K562 (cell line): ENCODE measurements around the gene GDF15. TPM values are rescaled to one million over a fixed set of nuclear protein-coding genes. Genes with fewer than 3 reads are reported as not detected.

Source experiments
- ATAC-seq: fragments of 200-7000 bp; cut with Tn5 transposase; 3 replicates; pipeline ENCODE4 v1.9.1; 2020; ENCODE audit warnings: moderate library complexity
- BruUV-seq: library from RNA; stranded (reverse); fragments of 400-500 nt; replicated peaks from 2 replicates; lab custom pipeline; 2021; lab: Mats Ljungman, UMichigan
- CTCF ChIA-PET: fragments of 300-600 bp; formaldehyde crosslinking; extraction: SDS; loops from one replicate; lab custom pipeline; 2021; ENCODE audit warnings: low intra/inter-chr PET ratio; lab: Yijun Ruan, JAX
- POLR2A ChIA-PET: fragments of 300-600, 350-650 bp; sonication (Branson Sonifier 250); formaldehyde crosslinking; extraction: SDS; loops from one replicate; lab custom pipeline; 2021; ENCODE audit warnings: antibody characterized with exemption, inconsistent platforms; lab: Yijun Ruan, JAX
- DNase-seq, 4 experiments: peaks; one replicate each; pipeline versions ENCODE4 v3.0.0 to v3.0.0-alpha.2; 2011 to 2018; ENCODE audit warnings: low spot score in 3 of 4, mixed read lengths in 3 of 4; ENCODE audit errors: extremely low read depth in 1 of 4
- FAIRE-seq: peaks from 2 replicates; lab custom pipeline; 2011; peaks lifted over from hg19 to GRCh38; lab: Jason Lieb, UNC
- H2AFZ ChIP-seq: 2 replicates; pipeline ENCODE4 v1.6.0; 2011; ENCODE audit warnings: low read depth, low read length, control low read depth, inconsistent platforms
- H3K27ac ChIP-seq: fragments of 200-600 bp; 3 replicates; pipeline ENCODE4 v1.8.0; 2011; ENCODE audit warnings: low read depth, mild to moderate bottlenecking, control low read depth, inconsistent platforms, low read length, moderate library complexity, mixed read lengths; ENCODE audit errors: extremely low read depth
- H3K27me3 ChIP-seq, 2 experiments: fragments of 300-600 bp in 1 of 2; 2 replicates in 1 of 2; 3 replicates in 1 of 2; pipeline versions ENCODE4 v1.6.0 to v1.8.0; 2011; ENCODE audit warnings: inconsistent platforms in 2 of 2, low read length in 2 of 2, mild to moderate bottlenecking in 1 of 2, mixed read lengths in 1 of 2, moderate library complexity in 1 of 2; ENCODE audit not compliant: control insufficient read depth in 2 of 2, insufficient read depth in 2 of 2
- H3K36me3 ChIP-seq: fragments of 300-600 bp; 3 replicates; pipeline ENCODE4 v1.8.0; 2011; ENCODE audit warnings: mild to moderate bottlenecking, low read length, inconsistent platforms; ENCODE audit not compliant: control insufficient read depth, insufficient read depth
- H3K4me1 ChIP-seq, 2 experiments: fragments of 200-600 bp in 1 of 2; replicated peaks in 1 of 2; 2 replicates in 1 of 2; 3 replicates in 1 of 2; pipeline versions ENCODE4 v1.5.1 to v1.8.0; 2011; ENCODE audit warnings: inconsistent platforms in 2 of 2, low read length in 2 of 2, mild to moderate bottlenecking in 1 of 2, mixed read lengths in 1 of 2, moderate library complexity in 1 of 2; ENCODE audit not compliant: control insufficient read depth in 2 of 2, insufficient read depth in 2 of 2
- H3K4me2 ChIP-seq: 2 replicates; pipeline ENCODE4 v1.6.1; 2011; ENCODE audit warnings: low read length, control low read depth, inconsistent platforms, mixed read lengths; ENCODE audit not compliant: insufficient read depth
- H3K4me3 ChIP-seq: fragments of 200-600 bp; sonication (generic), shearing (Covaris generic); 2 replicates; pipeline ENCODE4 v1.5.1; 2016; ENCODE audit warnings: control low read depth, inconsistent platforms
- H3K79me2 ChIP-seq: fragments of 200-600 bp; 3 replicates; pipeline ENCODE4 v1.8.0; 2011; ENCODE audit warnings: low read length, inconsistent platforms; ENCODE audit not compliant: control insufficient read depth, insufficient read depth
- H3K9ac ChIP-seq, 2 experiments: 2 replicates each; pipeline versions ENCODE4 v1.6.0 to v1.6.1; 2011; ENCODE audit warnings: low read depth in 2 of 2, low read length in 2 of 2, control low read depth in 1 of 2, inconsistent platforms in 1 of 2, mild to moderate bottlenecking in 1 of 2, mixed read lengths in 1 of 2; ENCODE audit not compliant: insufficient read depth in 1 of 2
- H3K9me1 ChIP-seq: one replicate; pipeline ENCODE4 v1.6.0; 2011; ENCODE audit warnings: inconsistent platforms, mild to moderate bottlenecking, low read length, moderate library complexity; ENCODE audit not compliant: control insufficient read depth, insufficient read depth
- H3K9me3 ChIP-seq: replicated peaks from 2 replicates; pipeline ENCODE4 v1.5.1; 2011; ENCODE audit warnings: low read depth, low read length, inconsistent platforms; ENCODE audit not compliant: control insufficient read depth, insufficient read depth
- H4K20me1 ChIP-seq: replicated peaks from 2 replicates; pipeline ENCODE4 v1.6.1; 2011; ENCODE audit warnings: low read length, inconsistent platforms, mixed read lengths; ENCODE audit not compliant: control insufficient read depth, insufficient read depth
- FOSL1 ChIP-seq: fragments of 200-800 bp; sonication (Bioruptor generic); conservative IDR thresholded peaks from 2 replicates; pipeline ENCODE4 v1.6.1; 2016; ENCODE audit warnings: missing genetic modification characterization, missing compliant biosample characterization
- RB1 ChIP-seq: fragments of 450-650 bp; IDR thresholded peaks from 2 replicates; pipeline ENCODE4 v1.6.1; 2017; ENCODE audit warnings: low read depth, mild to moderate bottlenecking
- RBFOX2 ChIP-seq: fragments of 200-400 bp; formaldehyde crosslinking; IDR thresholded peaks from 2 replicates; pipeline ENCODE4 v1.6.1; 2017; ENCODE audit warnings: low read depth, mild to moderate bottlenecking, low read length, moderate library complexity
- WGBS: fragments of 100-300 bp; shearing (Covaris generic); methylation state at CpG from one replicate; pipeline ENCODE4 v1.1.6; 2016; ENCODE audit warnings: low coverage, mixed read lengths; ENCODE audit not compliant: insufficient coverage; ENCODE audit errors: missing lambda C conversion rate; 5-methylcytosine and 5-hydroxymethylcytosine counted together
- in situ Hi-C: fragments of 300-500 bp; cut with MboI; formaldehyde crosslinking; loops from 4 replicates; pipeline ENCODE4 v1.15.0; 2018; ENCODE audit warnings: inconsistent platforms, mixed read lengths
- intact Hi-C: fragments of 100-400 bp; cut with micrococcal nuclease; formaldehyde crosslinking; loops from 2 replicates; pipeline ENCODE4 v1.14.2; 2022
- polyA plus RNA-seq, 8 experiments: library from polyadenylated mRNA; depleted of rRNA in 4 of 8; stranded (reverse) in 5 of 8; unstranded in 3 of 8; fragments of >200 nt; fragmentation: Nextera tagmentation in 2 of 8; fragmentation: Illumina TruSeq in 1 of 8; extraction: Ambion mirVana in 2 of 8; extraction: Trizol in 1 of 8; gene quantifications; 2 replicates each; pipeline versions ENCODE4 v1.2.1 to v1.2.3, GENCODE V29; 2011 to 2014; ENCODE audit warnings: inconsistent platforms in 1 of 8, missing spikeins in 1 of 8
- total RNA-seq, 7 experiments: library from RNA; depleted of rRNA in 6 of 7; stranded (reverse); fragments of >200 nt in 6 of 7; fragmentation: Illumina TruSeq in 2 of 7; extraction: Trizol in 2 of 7; gene quantifications; 2 replicates each; pipeline versions ENCODE4 v1.2.1 to v1.2.3, GENCODE V29; 2011 to 2021; ENCODE audit warnings: low replicate concordance in 1 of 7
- TF ChIP-seq, protein P1 (sequence below): fragments of 200-600 bp; sonication (generic); IDR thresholded peaks from one replicate; pipeline ENCODE4 v1.6.1; 2012; ENCODE audit warnings: mild to moderate bottlenecking, low read depth, low read length, inconsistent platforms
- TF ChIP-seq, protein P2 (sequence below): fragments of 250-450 bp; sonication (Bioruptor Pico); IDR thresholded peaks from 2 replicates; pipeline ENCODE4 v1.5.0; 2021; ENCODE audit warnings: mild to moderate bottlenecking, borderline replicate concordance

The GDF15 gene
- total and polyA plus RNA-seq, 9 of the 15 experiments (the other 6 are each of a cell fraction or from before 2014, with no cell fraction given), result 2.3 to 82.4 (median 12.5) TPM

DNA sequence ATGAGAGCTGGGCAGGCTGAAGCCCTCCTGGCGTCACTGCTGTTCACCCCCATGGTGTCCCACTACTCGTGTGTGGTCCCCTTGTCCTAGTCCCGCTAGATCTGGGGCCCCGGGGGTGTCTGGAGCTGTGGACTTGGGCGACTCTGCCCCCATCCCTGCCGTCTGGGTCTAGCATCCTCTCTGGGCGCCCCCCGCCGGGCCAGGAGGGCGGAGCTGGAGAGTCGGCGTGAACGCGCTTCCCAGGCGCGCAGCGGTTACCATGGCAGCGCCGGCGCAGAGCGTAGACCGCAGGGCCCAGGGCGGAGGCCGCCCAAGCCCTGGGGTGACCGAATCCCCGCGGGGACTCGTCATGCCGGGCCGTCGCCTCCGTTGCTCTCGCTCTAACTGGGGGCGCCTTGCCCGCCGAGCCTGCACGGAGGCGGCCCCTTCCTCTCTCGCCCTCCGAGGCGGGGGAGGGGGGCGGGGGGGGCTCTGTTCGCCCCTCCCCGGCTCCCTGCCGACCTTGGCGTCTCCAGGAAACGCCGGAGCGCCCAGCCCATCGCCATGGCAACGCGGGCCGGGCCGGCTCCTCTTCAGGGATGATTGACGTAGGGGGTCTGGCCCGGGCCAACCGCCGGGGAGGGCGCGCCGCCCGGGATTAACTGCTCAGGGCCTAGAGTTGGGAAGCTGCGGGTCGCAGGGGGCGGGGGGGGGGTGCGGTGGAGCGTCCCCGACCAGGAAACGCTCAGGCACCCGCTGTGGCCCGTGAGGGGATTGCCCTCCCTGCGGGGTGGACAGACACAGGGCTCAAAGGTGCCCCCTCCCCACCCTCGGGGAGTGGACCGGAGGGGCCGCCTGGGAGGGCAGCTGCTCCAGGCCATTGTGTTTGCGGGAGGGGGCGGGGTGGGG lies 43.1 kb downstream of the GDF15 start:
- H3K4me3 ChIP-seq, result peak overlapping the region; percentile 41
- peaks cover 64% of the 10 kb centered on the region for H3K79me2 ChIP-seq
- peaks cover 65% of the 10 kb centered on the region for H3K36me3 ChIP-seq
- no peaks in the 10 kb centered on the region for H3K27me3 ChIP-seq
- no peaks in the 10 kb centered on the region for H3K9me3 ChIP-seq
- peak overlapping the region; percentile 65 for H3K4me2 ChIP-seq
- no peaks in the 10 kb centered on the region for H3K9me1 ChIP-seq
- CTCF ChIA-PET, result interaction anchor here (0.6 kb wide), 1 partner anchor 38 kb away, joined by 3 read pairs; no protein-coding TSS in a partner anchor
- POLR2A ChIA-PET, result interaction anchor here (0.6 to 1.2 kb wide), 6 partner anchors 10 to 283 kb away, joined by 3 to 7 read pairs (median 4); partner anchors contain the start of gene SSBP4
- intact Hi-C loops (no loop called here), in situ Hi-C loops (no loop called here)
- BruUV-seq, result no TSS peak
- peak overlapping the region; percentile 85 for H3K27ac ChIP-seq
- WGBS, result 2% methylated on average over 47 of the region's 77 CpGs
- DNase-seq, result peak; percentile 84 to 94 (median 88)
- peak; percentile 91 for FAIRE-seq
- H2AFZ ChIP-seq, result no peak overlapping the region
- H4K20me1 ChIP-seq, result peaks cover 11% of the 10 kb centered on the region
- peak; percentile 88 for ATAC-seq
- H3K9ac ChIP-seq, result peak overlapping the region; percentile 37 to 73; a peak in 3 of 4 replicates
- H3K4me1 ChIP-seq, result peaks cover 39 to 99% of the 10 kb centered on the region in 2 experiments
- TF ChIP-seq RB1 (peak; percentile 43), FOSL1 (peak; percentile 31; the same call in 1 of the 2 replicates), RBFOX2 (peak; percentile 50; the same call in 1 of the 2 replicates)
- TF ChIP-seq, protein P1, sequence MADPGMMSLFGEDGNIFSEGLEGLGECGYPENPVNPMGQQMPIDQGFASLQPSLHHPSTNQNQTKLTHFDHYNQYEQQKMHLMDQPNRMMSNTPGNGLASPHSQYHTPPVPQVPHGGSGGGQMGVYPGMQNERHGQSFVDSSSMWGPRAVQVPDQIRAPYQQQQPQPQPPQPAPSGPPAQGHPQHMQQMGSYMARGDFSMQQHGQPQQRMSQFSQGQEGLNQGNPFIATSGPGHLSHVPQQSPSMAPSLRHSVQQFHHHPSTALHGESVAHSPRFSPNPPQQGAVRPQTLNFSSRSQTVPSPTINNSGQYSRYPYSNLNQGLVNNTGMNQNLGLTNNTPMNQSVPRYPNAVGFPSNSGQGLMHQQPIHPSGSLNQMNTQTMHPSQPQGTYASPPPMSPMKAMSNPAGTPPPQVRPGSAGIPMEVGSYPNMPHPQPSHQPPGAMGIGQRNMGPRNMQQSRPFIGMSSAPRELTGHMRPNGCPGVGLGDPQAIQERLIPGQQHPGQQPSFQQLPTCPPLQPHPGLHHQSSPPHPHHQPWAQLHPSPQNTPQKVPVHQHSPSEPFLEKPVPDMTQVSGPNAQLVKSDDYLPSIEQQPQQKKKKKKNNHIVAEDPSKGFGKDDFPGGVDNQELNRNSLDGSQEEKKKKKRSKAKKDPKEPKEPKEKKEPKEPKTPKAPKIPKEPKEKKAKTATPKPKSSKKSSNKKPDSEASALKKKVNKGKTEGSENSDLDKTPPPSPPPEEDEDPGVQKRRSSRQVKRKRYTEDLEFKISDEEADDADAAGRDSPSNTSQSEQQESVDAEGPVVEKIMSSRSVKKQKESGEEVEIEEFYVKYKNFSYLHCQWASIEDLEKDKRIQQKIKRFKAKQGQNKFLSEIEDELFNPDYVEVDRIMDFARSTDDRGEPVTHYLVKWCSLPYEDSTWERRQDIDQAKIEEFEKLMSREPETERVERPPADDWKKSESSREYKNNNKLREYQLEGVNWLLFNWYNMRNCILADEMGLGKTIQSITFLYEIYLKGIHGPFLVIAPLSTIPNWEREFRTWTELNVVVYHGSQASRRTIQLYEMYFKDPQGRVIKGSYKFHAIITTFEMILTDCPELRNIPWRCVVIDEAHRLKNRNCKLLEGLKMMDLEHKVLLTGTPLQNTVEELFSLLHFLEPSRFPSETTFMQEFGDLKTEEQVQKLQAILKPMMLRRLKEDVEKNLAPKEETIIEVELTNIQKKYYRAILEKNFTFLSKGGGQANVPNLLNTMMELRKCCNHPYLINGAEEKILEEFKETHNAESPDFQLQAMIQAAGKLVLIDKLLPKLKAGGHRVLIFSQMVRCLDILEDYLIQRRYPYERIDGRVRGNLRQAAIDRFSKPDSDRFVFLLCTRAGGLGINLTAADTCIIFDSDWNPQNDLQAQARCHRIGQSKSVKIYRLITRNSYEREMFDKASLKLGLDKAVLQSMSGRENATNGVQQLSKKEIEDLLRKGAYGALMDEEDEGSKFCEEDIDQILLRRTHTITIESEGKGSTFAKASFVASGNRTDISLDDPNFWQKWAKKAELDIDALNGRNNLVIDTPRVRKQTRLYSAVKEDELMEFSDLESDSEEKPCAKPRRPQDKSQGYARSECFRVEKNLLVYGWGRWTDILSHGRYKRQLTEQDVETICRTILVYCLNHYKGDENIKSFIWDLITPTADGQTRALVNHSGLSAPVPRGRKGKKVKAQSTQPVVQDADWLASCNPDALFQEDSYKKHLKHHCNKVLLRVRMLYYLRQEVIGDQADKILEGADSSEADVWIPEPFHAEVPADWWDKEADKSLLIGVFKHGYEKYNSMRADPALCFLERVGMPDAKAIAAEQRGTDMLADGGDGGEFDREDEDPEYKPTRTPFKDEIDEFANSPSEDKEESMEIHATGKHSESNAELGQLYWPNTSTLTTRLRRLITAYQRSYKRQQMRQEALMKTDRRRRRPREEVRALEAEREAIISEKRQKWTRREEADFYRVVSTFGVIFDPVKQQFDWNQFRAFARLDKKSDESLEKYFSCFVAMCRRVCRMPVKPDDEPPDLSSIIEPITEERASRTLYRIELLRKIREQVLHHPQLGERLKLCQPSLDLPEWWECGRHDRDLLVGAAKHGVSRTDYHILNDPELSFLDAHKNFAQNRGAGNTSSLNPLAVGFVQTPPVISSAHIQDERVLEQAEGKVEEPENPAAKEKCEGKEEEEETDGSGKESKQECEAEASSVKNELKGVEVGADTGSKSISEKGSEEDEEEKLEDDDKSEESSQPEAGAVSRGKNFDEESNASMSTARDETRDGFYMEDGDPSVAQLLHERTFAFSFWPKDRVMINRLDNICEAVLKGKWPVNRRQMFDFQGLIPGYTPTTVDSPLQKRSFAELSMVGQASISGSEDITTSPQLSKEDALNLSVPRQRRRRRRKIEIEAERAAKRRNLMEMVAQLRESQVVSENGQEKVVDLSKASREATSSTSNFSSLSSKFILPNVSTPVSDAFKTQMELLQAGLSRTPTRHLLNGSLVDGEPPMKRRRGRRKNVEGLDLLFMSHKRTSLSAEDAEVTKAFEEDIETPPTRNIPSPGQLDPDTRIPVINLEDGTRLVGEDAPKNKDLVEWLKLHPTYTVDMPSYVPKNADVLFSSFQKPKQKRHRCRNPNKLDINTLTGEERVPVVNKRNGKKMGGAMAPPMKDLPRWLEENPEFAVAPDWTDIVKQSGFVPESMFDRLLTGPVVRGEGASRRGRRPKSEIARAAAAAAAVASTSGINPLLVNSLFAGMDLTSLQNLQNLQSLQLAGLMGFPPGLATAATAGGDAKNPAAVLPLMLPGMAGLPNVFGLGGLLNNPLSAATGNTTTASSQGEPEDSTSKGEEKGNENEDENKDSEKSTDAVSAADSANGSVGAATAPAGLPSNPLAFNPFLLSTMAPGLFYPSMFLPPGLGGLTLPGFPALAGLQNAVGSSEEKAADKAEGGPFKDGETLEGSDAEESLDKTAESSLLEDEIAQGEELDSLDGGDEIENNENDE, result no peak
- TF ChIP-seq, protein P2, sequence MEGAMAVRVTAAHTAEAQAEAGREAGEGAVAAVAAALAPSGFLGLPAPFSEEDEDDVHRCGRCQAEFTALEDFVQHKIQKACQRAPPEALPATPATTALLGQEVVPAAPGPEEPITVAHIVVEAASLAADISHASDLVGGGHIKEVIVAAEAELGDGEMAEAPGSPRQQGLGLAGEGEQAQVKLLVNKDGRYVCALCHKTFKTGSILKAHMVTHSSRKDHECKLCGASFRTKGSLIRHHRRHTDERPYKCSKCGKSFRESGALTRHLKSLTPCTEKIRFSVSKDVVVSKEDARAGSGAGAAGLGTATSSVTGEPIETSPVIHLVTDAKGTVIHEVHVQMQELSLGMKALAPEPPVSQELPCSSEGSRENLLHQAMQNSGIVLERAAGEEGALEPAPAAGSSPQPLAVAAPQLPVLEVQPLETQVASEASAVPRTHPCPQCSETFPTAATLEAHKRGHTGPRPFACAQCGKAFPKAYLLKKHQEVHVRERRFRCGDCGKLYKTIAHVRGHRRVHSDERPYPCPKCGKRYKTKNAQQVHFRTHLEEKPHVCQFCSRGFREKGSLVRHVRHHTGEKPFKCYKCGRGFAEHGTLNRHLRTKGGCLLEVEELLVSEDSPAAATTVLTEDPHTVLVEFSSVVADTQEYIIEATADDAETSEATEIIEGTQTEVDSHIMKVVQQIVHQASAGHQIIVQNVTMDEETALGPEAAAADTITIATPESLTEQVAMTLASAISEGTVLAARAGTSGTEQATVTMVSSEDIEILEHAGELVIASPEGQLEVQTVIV (CRISPR knock-in tag), result no peak
